IMR-90 (cell line): ENCODE data around the gene HBEGF.

Experiments used
- BHLHE40 ChIP-seq: fragments of 150-350 bp; IDR thresholded peaks from 2 replicates; pipeline ENCODE4 v1.6.1; 2016; ENCODE audit warnings: mild to moderate bottlenecking, low read depth, low read length
- CHD1 ChIP-seq: IDR thresholded peaks from 2 replicates; pipeline ENCODE4 v1.6.1; 2012; ENCODE audit warnings: low read depth, low read length, improper control_type of control experiment
- FOS ChIP-seq: fragments of 150-350 bp; IDR thresholded peaks from 2 replicates; pipeline ENCODE4 v1.6.1; 2016; ENCODE audit warnings: low read depth, low read length
- POLR2A ChIP-seq: IDR thresholded peaks from 2 replicates; pipeline ENCODE4 v1.6.1; 2012; ENCODE audit warnings: mild to moderate bottlenecking, low read depth, low read length
- TF ChIP-seq, protein P1 (sequence below): conservative IDR thresholded peaks from 2 replicates; pipeline ENCODE4 v1.5.1; 2012; ENCODE audit warnings: mild to moderate bottlenecking, low read depth, low read length, improper control_type of control experiment
- TF ChIP-seq, protein P2 (sequence below): fragments of 150-350 bp; IDR thresholded peaks from 2 replicates; pipeline ENCODE4 v1.6.1; 2017; ENCODE audit warnings: mild to moderate bottlenecking, antibody characterized with exemption, low read length, low read depth

DNA sequence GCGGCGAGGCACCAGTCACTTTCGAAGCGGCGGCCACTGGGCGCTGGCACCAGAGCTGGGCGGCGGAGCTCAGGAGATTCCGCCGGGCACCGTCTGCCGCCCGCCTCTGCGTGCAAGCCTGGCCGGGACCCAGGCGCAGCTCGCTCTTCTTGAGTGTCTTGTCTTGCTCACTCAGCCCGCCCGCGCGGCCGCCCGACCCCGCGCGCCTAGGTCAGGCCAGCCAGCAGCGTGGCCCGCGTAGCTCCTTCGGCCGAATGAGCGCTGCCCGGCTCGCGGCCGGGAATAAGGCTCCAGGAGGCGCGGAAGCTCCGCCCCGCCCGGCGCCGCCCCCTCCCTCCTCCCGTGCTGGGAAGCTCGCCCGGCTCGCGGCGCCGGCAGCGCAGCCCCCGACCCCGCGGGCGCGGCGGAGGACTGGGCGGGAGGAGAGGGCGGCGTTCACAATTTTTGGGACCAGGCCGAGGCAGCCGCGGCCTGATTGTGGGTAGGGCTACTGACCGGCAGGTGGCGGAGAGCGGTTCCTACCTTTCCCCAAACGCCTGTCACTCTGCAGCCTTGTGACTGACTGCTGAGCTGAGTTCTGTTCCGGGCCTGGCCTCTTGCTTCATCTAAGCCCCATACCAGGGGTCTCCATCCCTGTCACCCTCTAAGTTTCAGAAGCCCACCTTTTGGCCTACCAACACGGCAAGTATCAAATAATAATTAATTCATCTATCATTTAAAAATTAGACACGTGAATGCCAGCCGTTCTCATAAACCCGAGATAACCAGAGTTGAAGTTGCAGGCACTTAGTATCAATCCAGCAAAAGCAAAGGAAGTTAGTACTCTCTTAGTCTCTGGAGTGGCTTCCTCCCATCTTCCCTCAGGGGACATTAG, at the start of gene HBEGF:
- TF ChIP-seq, protein P1, sequence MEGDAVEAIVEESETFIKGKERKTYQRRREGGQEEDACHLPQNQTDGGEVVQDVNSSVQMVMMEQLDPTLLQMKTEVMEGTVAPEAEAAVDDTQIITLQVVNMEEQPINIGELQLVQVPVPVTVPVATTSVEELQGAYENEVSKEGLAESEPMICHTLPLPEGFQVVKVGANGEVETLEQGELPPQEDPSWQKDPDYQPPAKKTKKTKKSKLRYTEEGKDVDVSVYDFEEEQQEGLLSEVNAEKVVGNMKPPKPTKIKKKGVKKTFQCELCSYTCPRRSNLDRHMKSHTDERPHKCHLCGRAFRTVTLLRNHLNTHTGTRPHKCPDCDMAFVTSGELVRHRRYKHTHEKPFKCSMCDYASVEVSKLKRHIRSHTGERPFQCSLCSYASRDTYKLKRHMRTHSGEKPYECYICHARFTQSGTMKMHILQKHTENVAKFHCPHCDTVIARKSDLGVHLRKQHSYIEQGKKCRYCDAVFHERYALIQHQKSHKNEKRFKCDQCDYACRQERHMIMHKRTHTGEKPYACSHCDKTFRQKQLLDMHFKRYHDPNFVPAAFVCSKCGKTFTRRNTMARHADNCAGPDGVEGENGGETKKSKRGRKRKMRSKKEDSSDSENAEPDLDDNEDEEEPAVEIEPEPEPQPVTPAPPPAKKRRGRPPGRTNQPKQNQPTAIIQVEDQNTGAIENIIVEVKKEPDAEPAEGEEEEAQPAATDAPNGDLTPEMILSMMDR: peak; percentile 37
- TF ChIP-seq POLR2A (peak; percentile 98), CHD1 (no peak), BHLHE40 (no peak), FOS (no peak)
- TF ChIP-seq, protein P2, sequence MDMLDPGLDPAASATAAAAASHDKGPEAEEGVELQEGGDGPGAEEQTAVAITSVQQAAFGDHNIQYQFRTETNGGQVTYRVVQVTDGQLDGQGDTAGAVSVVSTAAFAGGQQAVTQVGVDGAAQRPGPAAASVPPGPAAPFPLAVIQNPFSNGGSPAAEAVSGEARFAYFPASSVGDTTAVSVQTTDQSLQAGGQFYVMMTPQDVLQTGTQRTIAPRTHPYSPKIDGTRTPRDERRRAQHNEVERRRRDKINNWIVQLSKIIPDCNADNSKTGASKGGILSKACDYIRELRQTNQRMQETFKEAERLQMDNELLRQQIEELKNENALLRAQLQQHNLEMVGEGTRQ: no peak
